SJSA1 (cell line): ENCODE measurements around the gene ANAPC2. TPM values are rescaled to one million over a fixed set of nuclear protein-coding genes. Genes with fewer than 3 reads are reported as not detected.
A peak's percentile ranks its signal among the peaks of the same experiment; 100 is the strongest.
"Not testable (repeated sequence)": the region's sequence is repeated elsewhere in the genome, so short reads cannot be mapped to it uniquely, and the experiment has no call there.

Experiments used
- DNase-seq, 2 experiments: peaks; one replicate each; pipeline ENCODE4 v3.0.0-alpha.2; 2015 to 2020; ENCODE audit warnings: low spot score in 2 of 2, low read depth in 1 of 2
- H3K27ac ChIP-seq: fragments of 250-450 bp; sonication (Bioruptor Pico); 2 replicates; pipeline ENCODE4 v1.5.1; 2020; ENCODE audit warnings: mild to moderate bottlenecking, moderate library complexity
- H3K27me3 ChIP-seq: fragments of 250-450 bp; sonication (Bioruptor Pico); replicated peaks from 2 replicates; pipeline ENCODE4 v1.5.1; 2020; ENCODE audit warnings: mild to moderate bottlenecking, moderate library complexity
- H3K36me3 ChIP-seq: fragments of 250-450 bp; sonication (Bioruptor Pico); 2 replicates; pipeline ENCODE4 v1.5.1; 2020; ENCODE audit warnings: mild to moderate bottlenecking
- H3K4me1 ChIP-seq: fragments of 250-450 bp; sonication (Bioruptor Pico); replicated peaks from 2 replicates; pipeline ENCODE4 v1.6.1; 2021; ENCODE audit warnings: mild to moderate bottlenecking
- H3K4me3 ChIP-seq: fragments of 250-450 bp; sonication (Bioruptor Pico); 2 replicates; pipeline ENCODE4 v1.5.1; 2020; ENCODE audit warnings: mild to moderate bottlenecking
- H3K9me3 ChIP-seq: fragments of 250-450 bp; sonication (Bioruptor Pico); replicated peaks from 2 replicates; pipeline ENCODE4 v1.5.1; 2020; ENCODE audit warnings: mild to moderate bottlenecking
- total RNA-seq: library from RNA; depleted of rRNA; stranded (reverse); fragments of >200 nt; shearing (Covaris generic); gene quantifications from 2 replicates; pipeline ENCODE4 v1.2.3, GENCODE V29; 2014

Gene ANAPC2
- total RNA-seq, 1 experiment from 2014 or later = 13.7 TPM

- Histone ChIP-seq H3K36me3 (no peaks in the 10 kb centered on the region), H3K27me3 (peaks cover 29% of the 10 kb centered on the region), H3K4me3 (no peak overlapping the region), H3K27ac (no peak overlapping the region), H3K9me3 (no peaks in the 10 kb centered on the region; the same call in 1 of the 2 replicates), H3K4me1 (peaks cover 4% of the 10 kb centered on the region)
- DNase-seq = no peak
These were observed 44.9 kb downstream of the ANAPC2 start for GRCh38 chr9:137143459-137143858.

- Histone ChIP-seq H3K4me1 (peaks cover 4% of the 10 kb centered on the region), H3K9me3 (no peaks in the 10 kb centered on the region; the same call in 1 of the 2 replicates), H3K36me3 (no peaks in the 10 kb centered on the region), H3K27ac (no peak overlapping the region), H3K27me3 (peaks cover 35% of the 10 kb centered on the region), H3K4me3 (no peak overlapping the region)
- peak in 1 of 2 experiments; percentile 42 for DNase-seq
These were observed 46.1 kb downstream of the ANAPC2 start for GRCh38 chr9:137141976-137142936.

GRCh38 chr9:137141050-137141810 is 47.1 kb downstream of the ANAPC2 start:
- no peaks in the 10 kb centered on the region; the same call in 1 of the 2 replicates for H3K9me3 ChIP-seq
- H3K4me1 ChIP-seq = peaks cover 4% of the 10 kb centered on the region
- H3K27ac ChIP-seq = no peak overlapping the region
- no peak for DNase-seq
- no peak overlapping the region for H3K4me3 ChIP-seq
- no peaks in the 10 kb centered on the region for H3K36me3 ChIP-seq
- H3K27me3 ChIP-seq = peaks cover 42% of the 10 kb centered on the region

GRCh38 chr9:137140151-137141012 is 48.0 kb downstream of the ANAPC2 start:
- H3K27me3 ChIP-seq = peaks cover 46% of the 10 kb centered on the region

GRCh38 chr9:137139468-137140150 is 48.8 kb downstream of the ANAPC2 start:
- Histone ChIP-seq H3K36me3 (no peaks in the 10 kb centered on the region), H3K27ac (no peak overlapping the region), H3K27me3 (peaks cover 50% of the 10 kb centered on the region), H3K4me3 (no peak overlapping the region), H3K4me1 (peaks cover 4% of the 10 kb centered on the region), H3K9me3 (no peaks in the 10 kb centered on the region; the same call in 1 of the 2 replicates)
- DNase-seq = no peak

More at GRCh38 chr9:137140151-137141012, 48.0 kb downstream of the ANAPC2 start:
- Histone ChIP-seq H3K36me3 (no peaks in the 10 kb centered on the region), H3K4me1 (peaks cover 4% of the 10 kb centered on the region), H3K9me3 (no peaks in the 10 kb centered on the region; the same call in 1 of the 2 replicates), H3K4me3 (no peak overlapping the region), H3K27ac (no peak overlapping the region)
- peak in 1 of 2 experiments; percentile 38 for DNase-seq

- H3K4me3 ChIP-seq = no peak within 1 kb of the TSS
- no peaks in the 10 kb centered on the region; the same call in 1 of the 2 replicates for H3K9me3 ChIP-seq
- H3K4me1 ChIP-seq = peaks cover 4% of the 10 kb centered on the region
- no peak for DNase-seq
- H3K36me3 ChIP-seq = no peaks in the 10 kb centered on the region
- peaks cover 51% of the 10 kb centered on the region for H3K27me3 ChIP-seq
- H3K27ac ChIP-seq = no peak within 1 kb of the TSS
These were observed 49.5 kb downstream of the ANAPC2 start, which contains the start of gene GRIN1 for GRCh38 chr9:137138722-137139467. TSS of gene GRIN1 (plus strand) at chr9:137139154. CDS start at chr9:137139487, 333 bp downstream.

- Histone ChIP-seq H3K4me1 (peaks cover 4% of the 10 kb centered on the region), H3K27me3 (peaks cover 51% of the 10 kb centered on the region), H3K4me3 (no peak overlapping the region), H3K9me3 (no peaks in the 10 kb centered on the region; the same call in 1 of the 2 replicates), H3K27ac (no peak overlapping the region), H3K36me3 (no peaks in the 10 kb centered on the region)
- DNase-seq = peak in 1 of 2 experiments; percentile 46
These were observed 50.2 kb downstream of the ANAPC2 start for GRCh38 chr9:137138058-137138721.

- peaks cover 4% of the 10 kb centered on the region for H3K4me1 ChIP-seq
- H3K9me3 ChIP-seq = no peaks in the 10 kb centered on the region; the same call in 1 of the 2 replicates
- no peaks in the 10 kb centered on the region for H3K36me3 ChIP-seq
- no peak overlapping the region for H3K4me3 ChIP-seq
- no peak overlapping the region for H3K27ac ChIP-seq
- no peak for DNase-seq
- peaks cover 54% of the 10 kb centered on the region for H3K27me3 ChIP-seq
These were observed 51.3 kb downstream of the ANAPC2 start for GRCh38 chr9:137136881-137137607.

- no peak overlapping the region for H3K4me3 ChIP-seq
- H3K36me3 ChIP-seq = no peaks in the 10 kb centered on the region
- H3K9me3 ChIP-seq = no peaks in the 10 kb centered on the region; the same call in 1 of the 2 replicates
- H3K4me1 ChIP-seq = peaks cover 4% of the 10 kb centered on the region
- H3K27me3 ChIP-seq = peaks cover 54% of the 10 kb centered on the region
- no peak for DNase-seq
- no peak overlapping the region for H3K27ac ChIP-seq
These were observed 52.0 kb downstream of the ANAPC2 start for GRCh38 chr9:137136261-137136880.

- not testable (repeated sequence) for H3K9me3 ChIP-seq, H3K4me1 ChIP-seq, DNase-seq, H3K36me3 ChIP-seq, H3K4me3 ChIP-seq, H3K27ac ChIP-seq
- H3K27me3 ChIP-seq = peaks cover 48% of the 10 kb centered on the region
These were observed 53.2 kb downstream of the ANAPC2 start for GRCh38 chr9:137135154-137135553.

GRCh38 chr9:137134191-137134590 is 54.2 kb downstream of the ANAPC2 start:
- Histone ChIP-seq H3K4me1 (peaks cover 13% of the 10 kb centered on the region), H3K27me3 (peaks cover 40% of the 10 kb centered on the region), H3K9me3 (peaks cover 5% of the 10 kb centered on the region; the same call in 1 of the 2 replicates), H3K4me3 (no peak overlapping the region), H3K27ac (no peak overlapping the region), H3K36me3 (no peaks in the 10 kb centered on the region)
- no peak for DNase-seq
